HG03460 (cell line): ENCODE measurements around the gene XRCC3.

ENCODE experiments used
- ATAC-seq: cut with Tn5 transposase; IDR thresholded peaks from one replicate; pipeline ENCODE4 v1.9.1; 2021; ENCODE audit not compliant: unreplicated experiment

Gene XRCC3

GRCh38 chr14:103715052-103716000 lies at the start of gene XRCC3, which contains the start of gene ZFYVE21:
Gene XRCC3, minus strand, starts transcription at chr14:103715451. Its CDS starts 4,364 bp downstream, at chr14:103711087.
Gene ZFYVE21, plus strand, starts transcription at chr14:103715810. Its CDS starts 32 bp downstream, at chr14:103715842.
- peak; percentile 93 for ATAC-seq

GRCh38 chr14:103763730-103764488 lies 48.7 kb upstream of the XRCC3 start:
- peak; percentile 52 for ATAC-seq

- ATAC-seq = no peak
Measured at GRCh38 chr14:103762541-103762940, 47.3 kb upstream of the XRCC3 start.

- no peak for ATAC-seq
Measured at GRCh38 chr14:103762036-103762435, 46.8 kb upstream of the XRCC3 start.

GRCh38 chr14:103758059-103758776 lies 43.0 kb upstream of the XRCC3 start:
- ATAC-seq = no peak

GRCh38 chr14:103755060-103755459 lies 39.8 kb upstream of the XRCC3 start:
- no peak for ATAC-seq

GRCh38 chr14:103753774-103754173 lies 38.5 kb upstream of the XRCC3 start:
- no peak for ATAC-seq

- no peak for ATAC-seq
Measured at GRCh38 chr14:103749860-103750259, 34.6 kb upstream of the XRCC3 start.

- no peak for ATAC-seq
Measured at GRCh38 chr14:103749452-103749851, 34.2 kb upstream of the XRCC3 start.

- ATAC-seq = no peak
Measured at GRCh38 chr14:103748534-103748857, 33.2 kb upstream of the XRCC3 start.

GRCh38 chr14:103746701-103747100 lies 31.4 kb upstream of the XRCC3 start:
- ATAC-seq = no peak

GRCh38 chr14:103745424-103745823 lies 30.2 kb upstream of the XRCC3 start:
- no peak for ATAC-seq

GRCh38 chr14:103744621-103745395 lies 29.6 kb upstream of the XRCC3 start:
- no peak for ATAC-seq

- no peak for ATAC-seq
Measured at GRCh38 chr14:103743691-103744090, 28.4 kb upstream of the XRCC3 start.

GRCh38 chr14:103742499-103743255 lies 27.4 kb upstream of the XRCC3 start:
- no peak for ATAC-seq

GRCh38 chr14:103741876-103742275 lies 26.6 kb upstream of the XRCC3 start:
- ATAC-seq = no peak

- ATAC-seq = no peak
Measured at GRCh38 chr14:103740991-103741689, 25.9 kb upstream of the XRCC3 start.

- no peak for ATAC-seq
Measured at GRCh38 chr14:103739793-103740501, 24.7 kb upstream of the XRCC3 start.

- ATAC-seq = no peak
Measured at GRCh38 chr14:103739466-103739792, 24.2 kb upstream of the XRCC3 start.
